NCI-H2081 (cell line): ENCODE results near the gene MERTK.
A peak's percentile ranks its signal among the peaks of the same experiment; 100 is the strongest.
"Not testable (repeated sequence)": the region's sequence is repeated elsewhere in the genome, so short reads cannot be mapped to it uniquely, and the experiment has no call there.

Experiments
- DNase-seq, 2 experiments: peaks; one replicate each; lab custom pipeline; 2025; lab: John Stamatoyannopoulos, UW

MERTK gene

DNA sequence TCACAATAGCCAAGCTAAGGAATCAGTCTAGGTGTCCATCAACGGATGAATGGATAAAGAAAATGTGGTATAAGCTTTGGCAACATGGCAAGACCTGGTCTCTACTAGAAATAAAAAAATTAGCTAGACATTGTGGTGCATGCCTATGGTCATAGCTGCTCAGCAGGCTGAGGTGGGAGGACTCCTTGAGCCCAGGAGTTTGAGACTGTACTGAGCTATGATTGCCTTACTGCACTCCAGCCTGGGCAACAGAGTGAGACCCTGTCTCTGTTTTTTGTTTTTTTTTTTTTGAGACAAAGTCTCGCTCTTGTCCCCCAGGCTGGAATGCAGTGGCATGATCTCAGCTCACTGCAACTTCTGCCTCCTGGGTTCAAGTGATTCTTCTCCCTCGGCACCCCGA, 11.6 kb downstream of the MERTK start:
- DNase-seq = not testable (repeated sequence)

DNA sequence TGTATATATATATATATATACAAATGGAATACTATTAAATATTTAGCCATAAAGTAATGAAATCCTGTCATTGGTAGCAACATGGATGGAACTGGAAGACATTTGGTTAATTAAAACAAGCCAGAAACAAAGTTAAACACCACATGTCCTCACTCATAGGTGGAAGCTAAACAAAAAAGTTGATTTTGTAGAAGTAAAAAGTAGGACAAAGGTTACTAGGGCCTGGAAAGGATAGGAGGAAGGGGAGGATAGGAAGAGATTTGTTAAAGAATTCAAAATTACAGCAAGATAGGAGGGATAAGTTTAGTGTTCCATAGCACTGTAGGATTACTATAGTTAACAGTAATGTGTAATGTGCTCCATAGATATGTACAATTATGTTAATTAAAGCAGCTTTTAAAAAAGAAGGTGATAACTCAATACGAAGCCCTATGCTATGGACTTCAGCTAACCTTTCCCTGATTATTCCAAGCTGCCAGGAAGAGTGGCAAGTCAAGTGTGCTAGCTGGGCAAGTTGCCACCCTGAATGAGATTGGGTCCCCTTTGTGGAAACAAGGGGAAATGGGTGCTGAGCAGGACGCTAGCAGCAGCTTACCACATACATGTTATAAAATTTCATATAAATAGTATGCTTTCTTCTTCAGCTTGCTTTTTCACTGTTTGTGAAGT, 12.3 kb downstream of the MERTK start:
- peak in 1 of 2 experiments; percentile 8 for DNase-seq

DNA sequence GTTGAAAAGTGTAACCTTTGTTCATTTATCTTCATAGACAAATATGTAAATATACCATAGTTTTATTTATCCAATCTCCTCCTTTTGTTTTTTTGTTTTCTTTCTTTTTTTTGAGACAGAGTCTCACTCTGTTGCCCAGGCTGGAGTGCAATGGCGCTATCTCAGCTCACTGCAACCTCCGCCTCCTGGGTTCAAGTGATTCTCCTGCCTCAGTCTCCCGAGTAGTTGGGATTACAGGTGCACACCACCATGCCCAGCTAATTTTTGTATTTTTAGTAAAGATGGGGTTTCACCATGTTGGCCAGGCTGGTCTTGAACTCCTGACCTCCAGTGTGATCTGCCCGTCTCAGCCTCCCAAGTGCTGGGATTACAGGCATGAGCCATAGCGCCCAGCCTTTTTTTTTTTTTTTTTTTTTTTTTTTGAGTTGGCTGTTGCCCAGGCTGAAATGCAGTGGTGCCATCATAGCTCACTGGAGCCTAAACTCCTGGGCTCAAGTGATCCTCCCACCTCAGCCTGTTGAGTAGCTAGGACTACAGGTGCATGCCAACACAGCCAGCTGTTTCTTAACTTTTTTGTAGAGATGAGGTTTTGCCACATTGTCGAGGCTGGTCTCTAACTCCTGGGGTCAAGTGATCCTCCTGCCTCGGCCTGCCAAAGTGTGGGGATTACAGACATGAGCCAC, 13.0 kb downstream of the MERTK start:
- DNase-seq = not testable (repeated sequence)

DNA sequence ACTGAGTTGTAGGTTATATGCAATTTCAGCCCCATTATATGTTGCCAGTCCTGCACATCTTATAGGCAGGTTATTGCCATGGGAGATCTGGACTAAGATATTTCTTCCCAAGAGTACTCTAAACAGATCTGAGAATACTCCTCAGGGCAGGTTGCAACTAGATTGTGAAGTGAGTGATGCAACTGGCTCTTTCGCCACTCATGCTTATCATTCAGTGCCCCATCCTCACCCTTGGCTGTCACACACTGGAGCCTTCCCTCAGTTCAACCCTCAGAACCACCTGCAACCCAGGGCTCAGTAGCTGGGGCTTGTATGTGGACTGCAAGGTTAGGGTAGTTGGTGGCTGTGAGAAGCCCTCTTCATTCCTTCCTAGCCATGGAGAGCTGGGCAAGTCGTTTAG, 14.1 kb downstream of the MERTK start:
- no peak for DNase-seq

DNA sequence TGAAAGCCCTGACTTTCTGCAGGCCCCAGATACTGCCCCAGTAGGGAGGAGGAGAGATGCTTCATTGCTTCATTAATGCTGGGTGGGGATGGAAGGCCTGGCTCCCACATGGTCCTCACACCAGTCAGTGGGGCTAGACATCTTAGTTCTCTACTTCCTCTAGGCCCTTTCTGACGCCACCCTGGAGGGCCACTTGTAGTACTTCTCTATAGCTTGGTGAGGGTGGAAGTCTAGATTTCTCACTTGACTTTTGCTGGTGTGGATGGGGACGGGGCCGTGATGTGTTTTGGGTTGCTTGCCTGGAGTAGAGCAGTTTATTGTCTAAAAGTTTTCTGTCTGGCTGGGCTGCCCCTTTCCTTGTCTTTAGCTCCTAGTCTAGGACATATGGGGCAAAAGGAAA, 18.7 kb downstream of the MERTK start:
- DNase-seq = no peak

DNA sequence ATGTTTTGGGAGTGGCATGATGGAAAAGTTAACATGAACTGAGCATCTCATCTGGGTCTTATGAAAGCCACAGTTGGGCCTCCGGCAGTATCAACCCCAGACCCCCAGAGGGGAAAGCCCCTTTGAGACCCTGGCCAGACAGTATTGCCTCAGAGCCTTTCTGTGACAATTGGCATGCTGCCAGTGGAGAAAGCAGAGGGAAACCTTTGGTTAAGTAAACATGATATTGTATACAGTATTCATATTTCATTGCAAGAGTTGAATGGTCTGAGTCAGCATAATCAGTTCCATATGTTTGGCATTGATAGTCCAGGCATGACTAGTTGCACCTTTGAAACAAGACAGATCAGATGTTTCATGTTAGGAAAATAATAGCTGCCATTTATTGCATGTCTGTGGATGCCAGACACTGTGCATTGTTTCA, 20.0 kb downstream of the MERTK start:
- DNase-seq = peak in 1 of 2 experiments; percentile 18

DNA sequence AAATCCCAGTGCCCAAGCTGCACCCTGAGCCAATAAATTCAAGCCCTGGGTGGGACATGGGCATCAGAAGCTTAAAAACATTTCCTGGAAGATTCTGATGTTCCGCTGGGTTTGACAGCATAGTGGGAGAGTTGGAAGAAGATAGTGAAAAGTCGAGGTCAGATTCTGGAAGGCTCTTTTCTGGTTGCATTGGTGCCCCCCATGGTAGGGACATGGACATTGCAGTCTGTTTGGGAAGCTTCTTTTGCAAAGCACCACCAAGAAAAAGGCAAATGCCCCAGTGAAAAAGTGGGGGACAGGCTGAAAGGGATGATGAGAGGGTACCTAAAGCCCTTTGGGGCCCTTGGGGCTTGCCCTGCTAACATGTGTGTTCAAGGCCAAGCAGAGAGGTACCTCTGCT, 21.0 kb downstream of the MERTK start:
- no peak for DNase-seq

DNA sequence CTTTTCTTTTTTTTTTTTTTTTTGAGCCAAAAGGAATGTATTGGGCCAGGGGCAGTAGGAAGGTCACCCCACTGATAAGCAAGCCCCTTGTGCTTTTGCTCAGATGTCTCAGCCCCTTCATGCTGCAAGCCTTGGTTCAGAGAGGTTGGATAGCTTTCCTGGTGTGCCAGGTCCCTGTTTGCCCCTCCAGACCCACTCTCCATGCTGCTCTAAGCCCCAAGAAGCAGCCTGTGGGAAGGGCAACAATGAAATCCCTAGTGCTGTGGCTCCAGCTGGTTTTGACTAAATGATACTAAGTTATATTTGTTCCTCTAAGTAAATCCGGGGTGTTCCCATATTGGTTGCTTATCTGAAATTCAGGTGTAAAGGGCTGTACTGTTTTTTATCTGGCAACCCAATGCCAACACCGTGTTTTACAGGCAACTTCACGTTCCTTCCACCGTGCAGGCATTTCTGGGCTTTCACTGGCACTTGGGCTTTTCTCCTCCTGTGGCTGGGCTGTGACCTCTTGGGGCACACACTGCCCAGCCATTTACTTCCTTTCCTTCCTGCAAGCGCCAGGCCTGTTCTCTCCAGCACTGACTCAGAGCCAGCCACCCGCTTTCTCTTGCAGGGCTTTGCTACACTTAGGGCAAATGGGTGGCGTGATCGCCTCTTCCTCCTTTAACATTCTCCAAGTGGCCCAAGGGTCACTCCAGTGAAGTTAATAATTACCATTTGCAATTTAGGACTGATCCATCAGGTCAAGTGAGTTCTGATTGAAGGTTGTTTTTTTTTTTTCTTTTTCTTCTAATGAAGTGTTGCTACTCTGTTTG, 21.6 kb downstream of the MERTK start:
- no peak for DNase-seq

DNA sequence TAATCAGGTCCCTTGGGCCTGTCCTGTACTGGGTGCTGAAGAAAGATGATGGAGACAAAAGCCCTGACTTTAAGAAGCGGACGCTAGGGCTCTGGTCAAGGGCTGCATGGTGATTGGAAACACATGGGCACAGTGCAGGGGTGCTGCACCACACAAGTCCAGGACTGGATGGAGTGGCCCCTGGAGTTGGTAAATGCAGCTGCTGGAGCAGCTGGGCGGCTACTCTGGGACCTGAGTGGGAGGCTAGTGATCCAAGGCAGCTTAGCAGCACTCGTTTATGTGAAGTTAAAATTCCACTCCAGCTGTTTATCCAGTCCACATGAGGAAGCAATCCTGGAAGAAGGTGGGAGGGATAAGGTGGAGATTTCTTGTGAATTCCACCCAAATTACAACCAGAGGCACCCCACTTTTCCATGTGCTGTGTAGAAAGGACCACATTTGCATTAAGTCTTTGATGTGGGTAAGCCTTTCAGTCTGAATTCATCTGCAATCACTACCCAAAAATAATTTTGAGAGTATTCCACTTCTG, 24.9 kb downstream of the MERTK start:
- DNase-seq = no peak

DNA sequence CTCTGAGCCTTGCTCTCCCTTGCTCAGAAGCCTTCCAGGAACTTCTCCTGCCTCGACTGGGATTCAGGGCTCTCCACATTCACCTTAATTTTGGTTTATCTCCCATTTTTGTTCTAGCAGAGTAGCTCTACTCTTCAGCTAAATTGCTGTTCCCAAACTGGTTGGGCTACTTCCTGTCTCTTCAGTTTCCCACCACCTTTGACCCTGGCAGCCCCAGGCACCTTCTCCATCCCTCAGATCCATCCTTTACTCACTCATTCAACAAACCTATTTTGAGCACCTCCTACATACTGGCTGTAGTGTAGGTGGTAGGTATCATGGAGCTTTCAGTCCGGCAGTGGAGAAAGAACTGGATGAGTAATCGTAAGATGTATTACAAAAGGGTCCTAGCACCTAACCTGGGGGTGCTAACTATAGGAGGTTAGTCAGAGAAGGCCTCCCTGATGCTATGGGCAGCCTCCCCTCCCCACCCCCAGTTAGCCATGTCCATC, 26.3 kb downstream of the MERTK start:
- no peak for DNase-seq

DNA sequence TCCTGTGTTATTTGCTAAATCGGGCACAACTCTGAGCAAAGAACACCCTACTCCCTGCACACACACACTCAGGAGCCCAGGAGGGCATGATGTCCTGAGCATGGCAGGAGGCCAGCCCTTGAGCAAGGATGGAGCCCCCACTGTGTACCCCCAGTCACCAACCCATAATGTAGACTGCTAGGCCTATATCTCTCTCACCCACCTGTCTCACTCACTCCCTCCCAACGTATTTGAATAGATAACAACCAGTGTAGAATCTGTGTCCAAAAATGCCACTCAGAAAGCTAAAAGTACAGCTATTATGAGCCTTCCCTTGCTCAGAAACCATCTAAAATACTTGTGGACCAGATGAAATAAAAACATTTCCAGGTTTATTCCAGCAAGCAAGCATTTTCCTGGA, 29.3 kb downstream of the MERTK start:
- no peak for DNase-seq

DNA sequence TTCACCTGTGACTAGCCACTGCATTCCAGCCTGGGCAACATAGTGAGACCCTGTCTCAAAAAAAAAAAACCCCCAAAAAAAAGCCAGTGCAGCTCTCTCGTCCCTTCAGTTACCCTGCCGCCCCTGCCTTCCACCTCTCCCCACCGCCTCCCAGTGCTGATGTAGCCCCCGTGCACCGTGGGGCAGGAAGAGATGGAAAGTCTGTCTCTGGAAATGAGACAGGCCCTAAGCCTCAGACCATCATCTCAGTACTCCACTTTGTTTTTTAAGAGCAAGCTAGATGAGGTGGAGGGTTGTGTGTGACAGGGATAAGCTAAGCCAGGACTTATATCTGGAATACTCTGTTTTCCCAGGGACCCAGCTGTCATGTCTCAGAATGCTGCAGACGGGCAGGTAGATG, 32.0 kb downstream of the MERTK start:
- no peak for DNase-seq

DNA sequence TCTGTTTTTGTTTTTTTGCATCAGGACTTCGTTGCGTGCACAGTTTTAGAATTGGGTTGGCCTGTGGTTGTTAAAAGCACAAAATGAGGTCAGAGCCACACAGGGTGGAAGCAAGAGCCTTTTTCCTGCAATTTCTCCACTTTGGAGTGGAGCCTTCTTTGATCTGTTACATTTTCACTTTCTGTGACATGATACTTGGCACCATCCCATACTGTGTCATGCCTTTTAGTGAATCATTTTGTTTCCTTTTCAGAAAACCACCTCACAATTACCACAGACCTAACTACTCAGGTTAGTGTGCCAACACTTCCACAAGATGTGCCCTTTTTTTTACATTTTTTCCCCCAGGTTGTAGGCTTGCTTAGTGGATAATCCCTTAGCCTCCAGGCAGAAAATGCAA, 32.5 kb downstream of the MERTK start:
- DNase-seq = no peak

DNA sequence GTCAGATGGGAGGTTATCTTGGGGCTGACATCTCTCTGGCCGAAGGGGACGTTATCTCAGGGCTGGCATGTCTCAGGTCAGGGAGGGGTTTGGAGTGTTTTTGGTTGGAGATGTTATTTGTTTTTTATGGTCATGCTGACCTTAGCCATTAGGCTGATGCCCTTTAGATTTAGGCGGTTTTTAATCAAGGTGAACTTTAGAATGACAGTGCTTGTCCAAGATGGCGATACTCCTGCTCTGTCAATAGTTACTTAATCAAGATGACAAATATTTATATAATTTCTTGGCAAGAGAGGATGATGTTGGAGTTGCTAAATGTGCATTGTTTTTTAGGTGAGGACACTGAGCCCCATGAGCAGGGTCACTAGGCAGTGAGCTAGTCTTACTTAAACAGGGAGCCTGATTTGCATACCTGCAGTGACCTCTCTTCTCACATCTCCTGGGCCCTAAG, 34.5 kb downstream of the MERTK start:
- DNase-seq = no peak

DNA sequence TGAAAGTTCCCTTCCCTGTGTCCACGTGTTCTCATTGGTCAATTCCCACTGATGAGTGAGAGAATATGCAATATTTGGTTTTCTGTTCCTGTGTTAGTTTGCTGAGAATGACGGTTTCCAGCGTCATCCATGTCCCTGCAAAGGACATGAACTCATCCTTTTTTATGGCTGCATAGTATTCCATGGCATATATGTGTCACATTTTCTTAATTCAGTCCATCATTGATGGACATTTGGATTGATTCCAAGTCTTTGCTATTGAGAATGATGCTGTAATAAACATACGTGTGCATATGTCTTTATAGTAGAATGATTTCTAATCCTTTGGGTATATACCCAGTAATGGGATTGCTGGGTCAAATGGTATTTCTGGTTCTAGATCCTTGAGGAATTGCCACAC, 35.5 kb downstream of the MERTK start:
- DNase-seq = not testable (repeated sequence)

DNA sequence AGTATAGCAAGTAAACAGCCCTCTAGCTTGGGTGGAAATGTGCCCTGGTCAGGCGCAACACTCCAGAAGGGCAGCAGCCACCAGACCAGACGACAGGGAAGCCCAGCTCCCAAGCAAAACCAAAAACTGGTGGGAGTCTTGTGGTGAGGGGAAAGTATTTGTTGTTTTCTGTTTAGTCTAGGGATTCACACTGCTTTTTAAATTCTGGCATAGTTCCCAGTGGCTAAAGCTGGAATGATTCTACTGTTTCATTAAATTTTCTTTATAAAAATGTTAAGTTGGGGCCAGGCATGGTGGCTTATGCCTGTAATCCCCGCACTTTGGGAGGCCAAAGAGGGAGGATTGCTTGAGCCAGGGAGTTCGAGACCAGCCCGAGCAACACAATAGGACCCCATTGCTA, 38.5 kb downstream of the MERTK start:
- no peak for DNase-seq

DNA sequence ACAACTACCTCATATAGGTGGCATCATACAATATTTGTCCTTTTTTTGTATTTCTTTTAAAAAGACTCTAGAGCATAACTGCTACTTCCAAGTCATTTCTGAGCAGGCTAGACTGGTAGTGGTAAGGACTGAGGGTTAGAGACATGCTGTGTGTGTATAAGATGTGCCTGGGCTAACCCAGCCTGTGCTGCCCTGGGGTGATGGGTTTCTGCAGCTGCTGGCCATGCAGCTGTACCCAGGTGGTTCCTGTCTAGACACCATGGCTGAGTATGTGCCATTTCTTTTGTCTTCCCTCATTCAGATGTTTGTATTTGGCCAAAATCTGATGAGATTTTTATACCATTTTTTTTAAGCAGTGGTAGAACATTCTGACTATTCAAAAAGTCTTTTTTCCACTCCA, 40.0 kb downstream of the MERTK start:
- DNase-seq = peak in 1 of 2 experiments; percentile 10

DNA sequence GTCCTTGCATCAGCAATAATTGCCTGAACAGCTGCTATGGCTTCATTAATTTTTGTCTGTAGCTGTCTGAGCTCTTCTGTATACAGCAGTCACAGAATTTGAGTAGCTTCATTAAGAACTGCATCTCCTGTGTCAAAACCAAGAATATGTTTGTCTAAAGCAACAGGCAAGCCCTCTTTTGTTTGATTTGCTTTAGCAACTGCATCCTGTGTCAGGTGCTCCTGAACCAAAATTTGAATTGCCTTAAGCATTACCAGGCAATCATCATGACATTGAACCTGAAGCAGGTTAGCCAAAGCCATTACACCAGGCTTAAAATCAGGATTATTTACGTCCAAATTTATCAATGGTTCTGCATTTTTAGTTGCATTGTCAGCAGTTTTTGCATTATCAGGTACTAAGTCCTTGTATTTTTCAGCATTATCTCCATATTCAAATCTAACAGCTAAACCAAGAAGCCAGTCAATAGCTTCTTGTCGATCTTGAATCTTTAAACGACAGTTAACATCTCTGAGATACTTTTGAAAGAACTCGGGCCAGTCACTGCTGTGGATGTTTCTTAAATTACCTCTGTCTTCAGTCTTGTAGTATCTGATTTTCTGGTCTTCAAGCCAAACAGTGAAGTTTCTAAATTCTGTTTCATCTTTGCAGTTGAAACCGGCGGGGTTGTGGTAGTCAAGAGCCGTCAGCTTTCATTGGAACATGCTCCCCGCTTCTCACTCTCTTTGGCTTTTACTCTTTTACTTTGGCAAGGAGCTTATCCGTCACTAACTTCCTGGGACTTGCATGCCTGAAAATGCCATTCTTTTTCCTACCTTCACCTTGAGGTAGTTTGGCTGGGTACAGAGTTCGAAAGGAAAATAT, 42.2 kb downstream of the MERTK start:
- DNase-seq = peak in 1 of 2 experiments; percentile 50

DNA sequence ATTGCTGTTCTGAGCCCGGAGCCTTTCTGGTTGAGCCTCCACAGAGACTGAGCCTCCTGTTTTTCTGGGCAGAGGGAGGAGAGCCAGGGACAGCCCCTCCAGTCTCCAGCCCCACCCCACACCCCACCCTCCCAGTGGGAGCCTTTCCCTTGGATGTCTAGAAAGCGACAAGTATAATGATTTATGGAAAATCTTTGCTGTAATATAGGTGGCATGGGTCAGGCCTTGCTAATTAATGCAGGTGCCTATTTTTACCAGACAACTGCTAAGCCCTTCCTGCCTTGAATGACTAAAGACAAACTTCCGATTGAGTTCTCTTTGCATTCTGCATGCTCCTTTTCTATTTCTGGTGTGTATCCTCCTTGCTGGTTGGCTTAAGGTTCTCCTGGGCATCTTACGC, 43.1 kb downstream of the MERTK start:
- no peak for DNase-seq

DNA sequence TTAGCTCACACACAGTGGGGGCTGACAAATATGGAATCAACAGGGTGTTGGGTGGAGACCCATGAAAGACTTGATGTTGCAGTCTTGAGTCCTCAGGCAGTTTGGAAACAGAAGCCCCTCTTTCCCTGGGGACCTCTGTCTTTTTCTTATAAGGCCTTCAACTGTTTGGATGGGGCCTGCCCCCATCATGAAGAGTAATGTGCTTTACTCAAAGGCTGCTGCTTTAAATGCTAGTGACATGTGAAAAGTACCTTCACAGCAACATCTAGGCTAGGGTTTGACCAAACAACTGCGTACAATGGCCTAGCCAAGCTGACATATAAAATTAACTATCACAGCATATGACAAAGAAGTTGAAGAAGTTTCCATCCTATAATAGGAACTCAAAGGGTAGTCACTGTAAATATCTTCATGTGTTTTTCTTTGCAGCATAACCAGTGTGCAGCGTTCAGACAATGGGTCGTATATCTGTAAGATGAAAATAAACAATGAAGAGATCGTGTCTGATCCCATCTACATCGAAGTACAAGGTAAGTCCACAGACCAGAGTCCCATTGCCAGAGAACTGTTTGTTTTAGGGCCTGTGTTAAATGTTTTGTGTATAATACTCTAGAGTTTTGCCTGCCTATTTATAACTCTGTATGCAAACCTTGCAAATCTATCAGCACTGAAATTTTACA, 46.3 kb downstream of the MERTK start:
- DNase-seq = peak in 1 of 2 experiments; percentile 8
